Activated CD4-positive, alpha-beta T cell treated with anti-CD3 and anti-CD28 coated beads for 36 hours (primary cell): ENCODE results near the gene TXNRD2. TPM values are rescaled to one million over a fixed set of nuclear protein-coding genes. Genes with fewer than 3 reads are reported as not detected.

Source experiments
- ATAC-seq: fragments of 200-7000 bp; cut with Tn5 transposase; one replicate; pipeline ENCODE4 v1.10.0; 2021; ENCODE audit warnings: mild to moderate bottlenecking, moderate library complexity
- CTCF ChIA-PET: fragments of 350-600 bp; sonication (Branson Sonifier 250); formaldehyde crosslinking; loops from one replicate; lab custom pipeline; 2021; ENCODE audit warnings: antibody characterized with exemption; lab: Charles Lee
- POLR2A ChIA-PET: fragments of 350-600 bp; sonication (Branson Sonifier 250); formaldehyde crosslinking; loops from one replicate; lab custom pipeline; 2021; ENCODE audit warnings: antibody characterized with exemption, inconsistent platforms; lab: Charles Lee
- DNase-seq: peaks from one replicate; pipeline ENCODE4 v3.0.0-alpha.2; 2020
- H3K27ac Mint-ChIP-seq: one replicate; pipeline ENCODE4 v1.8.0; 2021; ENCODE audit warnings: mixed read lengths
- H3K27me3 Mint-ChIP-seq: one replicate; pipeline ENCODE4 v1.8.0; 2021; ENCODE audit warnings: mixed read lengths
- H3K36me3 Mint-ChIP-seq: one replicate; pipeline ENCODE4 v1.8.0; 2021; ENCODE audit warnings: low read depth, mixed read lengths
- H3K4me1 Mint-ChIP-seq: one replicate; pipeline ENCODE4 v1.8.0; 2021; ENCODE audit warnings: mixed read lengths
- H3K4me3 Mint-ChIP-seq: one replicate; pipeline ENCODE4 v1.8.0; 2021; ENCODE audit warnings: mild to moderate bottlenecking, moderate library complexity, mixed read lengths
- H3K9me3 Mint-ChIP-seq: one replicate; pipeline ENCODE4 v1.8.0; 2021; ENCODE audit warnings: low read depth, mixed read lengths
- intact Hi-C, 2 experiments: fragments of 100-400 bp; cut with DNase I in 1 of 2; cut with micrococcal nuclease in 1 of 2; formaldehyde crosslinking; loops; one replicate each; pipeline versions ENCODE4 v1.14.2 to v1.15.1; 2022 to 2024; cut with DNase I, micrococcal nuclease
- total RNA-seq, 2 experiments: library from RNA; stranded (reverse); gene quantifications; one replicate each; pipeline ENCODE4 v1.2.3, GENCODE V29; 2021

TXNRD2 gene
- total RNA-seq, 2 experiments from 2014 or later = 24.1 to 25.3 TPM

- peaks cover 4% of the 10 kb centered on the region for H3K36me3 Mint-ChIP-seq
- no peaks in the 10 kb centered on the region for H3K9me3 Mint-ChIP-seq
- CTCF ChIA-PET = interaction anchor here (0.7 kb wide), 1 partner anchor 125 kb away, joined by 3 read pairs; no protein-coding TSS in a partner anchor
- ATAC-seq = no peak
- H3K27ac Mint-ChIP-seq = no peak overlapping the region
- peaks cover 13% of the 10 kb centered on the region for H3K4me1 Mint-ChIP-seq
- no peak for DNase-seq
- POLR2A ChIA-PET = no interaction called here
- intact Hi-C loops = no loop called here
- no peak overlapping the region for H3K4me3 Mint-ChIP-seq
- no peaks in the 10 kb centered on the region for H3K27me3 Mint-ChIP-seq
Measured at GRCh38 chr22:19958083-19959042, 16.7 kb upstream of the TXNRD2 start.

- peaks cover under 1% of the 10 kb centered on the region for H3K36me3 Mint-ChIP-seq
- no peak overlapping the region for H3K4me3 Mint-ChIP-seq
- ChIA-PET CTCF (interaction anchor here (0.5 to 0.6 kb wide), 2 partner anchors 9 to 227 kb away, joined by 3 read pairs; no protein-coding TSS in a partner anchor), POLR2A (no interaction called here)
- no peaks in the 10 kb centered on the region for H3K27me3 Mint-ChIP-seq
- H3K27ac Mint-ChIP-seq = no peak overlapping the region
- H3K9me3 Mint-ChIP-seq = no peaks in the 10 kb centered on the region
- H3K4me1 Mint-ChIP-seq = peaks cover 7% of the 10 kb centered on the region
- ATAC-seq (no peak), DNase-seq (no peak)
- intact Hi-C loops = no loop called here
Measured at GRCh38 chr22:19957445-19957844, 15.8 kb upstream of the TXNRD2 start.

GRCh38 chr22:19955241-19956128 lies 13.9 kb upstream of the TXNRD2 start:
- no peak overlapping the region for H3K27ac Mint-ChIP-seq
- H3K4me3 Mint-ChIP-seq = no peak overlapping the region
- ATAC-seq (peak; percentile 18), DNase-seq (no peak)
- ChIA-PET POLR2A (no interaction called here), CTCF (interaction anchor here (2.1 kb wide), 1 partner anchor 12 kb away, joined by 9 read pairs; no protein-coding TSS in a partner anchor)
- intact Hi-C loops = no loop called here
- H3K27me3 Mint-ChIP-seq = no peaks in the 10 kb centered on the region
- no peaks in the 10 kb centered on the region for H3K9me3 Mint-ChIP-seq
- H3K36me3 Mint-ChIP-seq = peaks cover 6% of the 10 kb centered on the region
- H3K4me1 Mint-ChIP-seq = peaks cover 6% of the 10 kb centered on the region

- intact Hi-C loops = no loop called here
- H3K27me3 Mint-ChIP-seq = no peaks in the 10 kb centered on the region
- no peak overlapping the region for H3K27ac Mint-ChIP-seq
- no peak for DNase-seq
- H3K4me3 Mint-ChIP-seq = no peak overlapping the region
- peaks cover 17% of the 10 kb centered on the region for H3K36me3 Mint-ChIP-seq
- POLR2A ChIA-PET = no interaction called here
- H3K9me3 Mint-ChIP-seq = no peaks in the 10 kb centered on the region
- peaks cover 19% of the 10 kb centered on the region for H3K4me1 Mint-ChIP-seq
- ATAC-seq = no peak
- CTCF ChIA-PET = no interaction called here
Measured at GRCh38 chr22:19951346-19951745, 9.7 kb upstream of the TXNRD2 start.

GRCh38 chr22:19948057-19948760 lies 6.6 kb upstream of the TXNRD2 start:
- ChIA-PET POLR2A (interaction anchor here (0.6 kb wide), 1 partner anchor 872 kb away, joined by 3 read pairs; no protein-coding TSS in a partner anchor), CTCF (interaction anchor here (0.6 to 2.3 kb wide), 11 partner anchors 11 to 217 kb away, joined by 3 to 21 read pairs (median 4); no protein-coding TSS in a partner anchor)
- DNase-seq = no peak
- peaks cover 23% of the 10 kb centered on the region for H3K36me3 Mint-ChIP-seq
- no peaks in the 10 kb centered on the region for H3K9me3 Mint-ChIP-seq
- no peak for ATAC-seq
- no peak overlapping the region for H3K27ac Mint-ChIP-seq
- intact Hi-C loops = no loop called here
- H3K4me1 Mint-ChIP-seq = peaks cover 23% of the 10 kb centered on the region
- no peak overlapping the region for H3K4me3 Mint-ChIP-seq
- no peaks in the 10 kb centered on the region for H3K27me3 Mint-ChIP-seq

GRCh38 chr22:19943082-19944026 lies 1.7 kb upstream of the TXNRD2 start:
- peak; percentile 22 for DNase-seq
- no peak for ATAC-seq
- Mint-ChIP-seq H3K9me3 (no peaks in the 10 kb centered on the region), H3K27ac (peak overlapping the region; percentile 98), H3K4me3 (peak overlapping the region; percentile 98), H3K4me1 (peaks cover 37% of the 10 kb centered on the region), H3K27me3 (no peaks in the 10 kb centered on the region), H3K36me3 (peaks cover 22% of the 10 kb centered on the region)
- CTCF ChIA-PET = interaction anchor here (0.5 to 2.8 kb wide), 7 partner anchors 11 to 263 kb away, joined by 3 to 9 read pairs (median 3); no protein-coding TSS in a partner anchor
- POLR2A ChIA-PET = no interaction called here
- intact Hi-C loops = loop anchor here in 1 of 2 experiments (5.0 kb wide), 1 partner anchor 766 kb away; the partner anchor contains the start of gene SLC25A1

- ATAC-seq (peak; percentile 24), DNase-seq (peak; percentile 27)
- POLR2A ChIA-PET = no interaction called here
Measured at GRCh38 chr22:19942157-19943081, 801 bp upstream of the TXNRD2 start.

GRCh38 chr22:19940536-19941364 lies 868 bp downstream of the TXNRD2 start:
- CTCF ChIA-PET = interaction anchor here (0.6 to 0.8 kb wide), 3 partner anchors 55 to 714 kb away, joined by 3 read pairs; no protein-coding TSS in a partner anchor
- Mint-ChIP-seq H3K4me3 (peak overlapping the region; percentile 98), H3K27ac (peak overlapping the region; percentile 88), H3K9me3 (peaks cover 12% of the 10 kb centered on the region), H3K36me3 (peaks cover 40% of the 10 kb centered on the region), H3K4me1 (peaks cover 25% of the 10 kb centered on the region), H3K27me3 (no peaks in the 10 kb centered on the region)
- no peak for DNase-seq
- no peak for ATAC-seq
- POLR2A ChIA-PET = no interaction called here
- intact Hi-C loops = loop anchor here (1.0 to 5.0 kb wide), 6 partner anchors 48 to 763 kb away; partner anchors contain the start of genes GNB1L (in 1 of the 2), RTL10 (in 1 of the 2), SLC25A1 (in 1 of the 2) and TANGO2 (in 1 of the 2)

More at GRCh38 chr22:19942157-19943081, 801 bp upstream of the TXNRD2 start:
- Mint-ChIP-seq H3K36me3 (peaks cover 27% of the 10 kb centered on the region), H3K27me3 (no peaks in the 10 kb centered on the region), H3K9me3 (no peaks in the 10 kb centered on the region), H3K4me3 (peak overlapping the region; percentile 98), H3K27ac (peak overlapping the region; percentile 98), H3K4me1 (peaks cover 32% of the 10 kb centered on the region)
- intact Hi-C loops = loop anchor here in 1 of 2 experiments (5.0 kb wide), 1 partner anchor 765 kb away; the partner anchor contains the start of gene SLC25A1
- CTCF ChIA-PET = interaction anchor here (0.5 to 2.8 kb wide), 6 partner anchors 12 to 262 kb away, joined by 3 to 9 read pairs (median 4); no protein-coding TSS in a partner anchor
